ENCODE results near the gene GPR107. TPM values are rescaled to one million over a fixed set of nuclear protein-coding genes. Genes with fewer than 3 reads are reported as not detected.

The GPR107 gene
- total and polyA plus RNA-seq, 2 donors (not counting 1 experiment from before 2014, with no cell fraction given) = 10.4 to 28.1 TPM

DNA sequence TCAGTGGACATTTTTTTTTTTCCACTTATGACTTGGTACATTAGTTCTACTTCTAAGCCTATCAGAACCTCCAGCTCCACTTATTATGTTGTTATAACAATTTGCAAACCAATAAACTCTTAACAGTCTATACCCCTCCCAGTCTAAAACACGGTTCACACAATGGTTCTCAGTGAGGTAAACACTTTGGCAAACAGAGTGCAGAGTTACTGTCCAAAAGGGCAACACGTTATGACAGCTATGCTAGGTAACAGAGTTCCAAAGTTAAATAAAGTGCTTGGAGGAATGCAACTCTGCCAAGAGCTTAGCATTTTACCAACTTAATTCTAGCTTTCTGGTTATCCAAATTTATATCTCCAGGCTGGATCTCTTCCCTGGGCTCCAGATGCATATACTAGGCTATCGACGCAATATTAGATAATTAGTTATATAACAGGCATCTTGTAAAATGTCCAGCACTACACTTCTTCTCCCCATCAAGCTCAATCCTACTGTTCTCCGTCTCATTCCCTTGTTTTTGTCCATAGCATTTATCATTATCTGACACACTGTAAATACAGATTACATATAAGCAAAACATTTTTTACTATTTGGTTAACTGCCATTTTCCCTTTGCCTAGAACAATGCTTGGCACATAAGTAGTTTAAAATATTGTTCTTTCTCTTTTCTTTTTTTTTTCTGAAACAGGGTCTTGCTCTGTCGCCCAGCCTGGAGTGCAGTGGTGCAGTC lies 25.0 kb upstream of the GPR107 start:
- H3K79me2 ChIP-seq (ENCODE audit: control insufficient read depth, insufficient read depth, low read length) = peaks cover 100% of the 10 kb centered on the region
- peaks cover 0 to 6% (median 0%) of the 10 kb centered on the region in 3 donors for H3K9me3 ChIP-seq (ENCODE audit: control extremely low read depth in 1 of 3, control insufficient read depth in 2 of 3, insufficient read depth in 1 of 3, low read length in 2 of 3)
- peaks cover 30% of the 10 kb centered on the region for H4K20me1 ChIP-seq (ENCODE audit: control insufficient read depth, insufficient read depth, low read length, poor library complexity, severe bottlenecking)
- no peak for DNase-seq
- no peaks in the 10 kb centered on the region for H3K27me3 Mint-ChIP-seq
- peaks cover 88% of the 10 kb centered on the region for H3K4me1 Mint-ChIP-seq
- H3K4me1 ChIP-seq (ENCODE audit: control insufficient read depth in 2 of 2, insufficient read depth in 2 of 2, low read length in 2 of 2) = peaks cover 87 to 88% of the 10 kb centered on the region in 2 donors
- peak overlapping the region; percentile 54 for H3K27ac Mint-ChIP-seq
- ATAC-seq (ENCODE audit: low read depth) = no peak
- intact Hi-C loops (cut with micrococcal nuclease) = loop anchor here (2.0 kb wide), 1 partner anchor 16 kb away; no protein-coding TSS in a partner anchor
- peaks cover 0 to 4% of the 10 kb centered on the region in 2 experiments for H3K36me3 ChIP-seq (replicated peaks in 1 of 2; ENCODE audit: control extremely low read depth in 1 of 2, control insufficient read depth in 1 of 2, extremely low read depth in 1 of 2, insufficient read depth in 2 of 2, low read length in 1 of 2)
- peak overlapping the region; percentile 57 for H3K4me3 Mint-ChIP-seq
- ChIA-PET CTCF (interaction anchor here (0.8 to 1.4 kb wide), 4 partner anchors 10 to 144 kb away, joined by 3 to 5 read pairs (median 3); no protein-coding TSS in a partner anchor), POLR2A (interaction anchor here (1.0 to 2.9 kb wide), 4 partner anchors 10 to 37 kb away, joined by 3 to 8 read pairs (median 5); no protein-coding TSS in a partner anchor)
- H3K27me3 ChIP-seq (replicated peaks in 1 of 4; ENCODE audit: control extremely low read depth in 1 of 4, control insufficient read depth in 3 of 4, insufficient read depth in 4 of 4, low read length in 3 of 4) = no peaks in the 10 kb centered on the region
- no peak overlapping the region for H3K4me3 ChIP-seq (ENCODE audit: control extremely low read depth in 1 of 5, extremely low read depth in 1 of 5, insufficient read depth in 1 of 5, low read depth in 2 of 5, low read length in 4 of 5)
- peak overlapping the region; percentile 19 for H3K9ac ChIP-seq (ENCODE audit: low read length)
- H3K27ac ChIP-seq (ENCODE audit: low read length in 2 of 2) = peak overlapping the region; percentile 25 to 89
- no peaks in the 10 kb centered on the region for H3K9me3 Mint-ChIP-seq (ENCODE audit: insufficient read depth)
- no peak overlapping the region for H2AFZ ChIP-seq (ENCODE audit: insufficient read depth, low read depth, low read length, poor library complexity, severe bottlenecking)
- peak overlapping the region; percentile 45 for H3K4me2 ChIP-seq (replicated peaks; ENCODE audit: low read depth, low read length, poor library complexity, severe bottlenecking)
- TF ChIP-seq EZH2 (IDR thresholded peaks at IDR 0.05; ENCODE audit: borderline replicate concordance, insufficient read depth, low read depth, low read length, poor library complexity, severe bottlenecking) = no peak
- TF ChIP-seq, protein P1, sequence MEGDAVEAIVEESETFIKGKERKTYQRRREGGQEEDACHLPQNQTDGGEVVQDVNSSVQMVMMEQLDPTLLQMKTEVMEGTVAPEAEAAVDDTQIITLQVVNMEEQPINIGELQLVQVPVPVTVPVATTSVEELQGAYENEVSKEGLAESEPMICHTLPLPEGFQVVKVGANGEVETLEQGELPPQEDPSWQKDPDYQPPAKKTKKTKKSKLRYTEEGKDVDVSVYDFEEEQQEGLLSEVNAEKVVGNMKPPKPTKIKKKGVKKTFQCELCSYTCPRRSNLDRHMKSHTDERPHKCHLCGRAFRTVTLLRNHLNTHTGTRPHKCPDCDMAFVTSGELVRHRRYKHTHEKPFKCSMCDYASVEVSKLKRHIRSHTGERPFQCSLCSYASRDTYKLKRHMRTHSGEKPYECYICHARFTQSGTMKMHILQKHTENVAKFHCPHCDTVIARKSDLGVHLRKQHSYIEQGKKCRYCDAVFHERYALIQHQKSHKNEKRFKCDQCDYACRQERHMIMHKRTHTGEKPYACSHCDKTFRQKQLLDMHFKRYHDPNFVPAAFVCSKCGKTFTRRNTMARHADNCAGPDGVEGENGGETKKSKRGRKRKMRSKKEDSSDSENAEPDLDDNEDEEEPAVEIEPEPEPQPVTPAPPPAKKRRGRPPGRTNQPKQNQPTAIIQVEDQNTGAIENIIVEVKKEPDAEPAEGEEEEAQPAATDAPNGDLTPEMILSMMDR (IDR thresholded peaks at IDR 0.05) = no peak
- no CpG with 5 or more reads among the region's 6 CpGs for WGBS (ENCODE audit: insufficient coverage)
